ENCODE results near the gene VWC2L. TPM values are rescaled to one million over a fixed set of nuclear protein-coding genes. Genes with fewer than 3 reads are reported as not detected.

Gene VWC2L
- total and polyA plus RNA-seq, 7 experiments from 2014 or later, result not detected

DNA sequence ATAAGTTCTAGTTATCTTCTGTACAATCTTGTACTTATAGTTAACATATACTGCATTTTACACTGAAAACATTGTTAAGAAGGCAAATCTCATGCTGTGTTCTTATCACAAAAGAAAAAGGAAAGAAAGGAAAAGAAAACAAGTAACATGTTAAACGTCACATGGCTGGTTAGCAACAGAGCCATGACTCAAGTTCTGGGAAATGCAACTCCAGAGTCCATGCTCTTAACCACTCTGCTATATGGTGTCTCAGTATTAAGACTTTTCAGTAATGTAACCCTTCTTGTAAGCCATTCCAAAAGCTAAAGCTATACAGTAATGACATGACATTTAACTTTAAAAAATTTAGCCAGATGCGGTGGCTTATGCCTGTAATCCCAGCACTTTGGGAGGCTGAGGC is 217.2 kb downstream of the VWC2L start:
- Histone ChIP-seq H3K36me3 (ENCODE audit: control insufficient read depth in 2 of 3, insufficient read depth in 3 of 3, low read length in 3 of 3) (no peaks in the 10 kb centered on the region), H3K9me3 (ENCODE audit: control insufficient read depth in 2 of 3, low read length in 3 of 3) (no peaks in the 10 kb centered on the region), H3K27me3 (ENCODE audit: control insufficient read depth in 2 of 2, insufficient read depth in 2 of 2, low read length in 2 of 2) (no peaks in the 10 kb centered on the region), H3K4me1 (ENCODE audit: control insufficient read depth in 2 of 2, insufficient read depth in 2 of 2, low read length in 2 of 2) (no peaks in the 10 kb centered on the region), H3K4me3 (ENCODE audit: low read length) (no peak overlapping the region), H3K27ac (ENCODE audit: low read depth, low read length) (no peak overlapping the region)
- Mint-ChIP-seq H3K27me3 (peaks cover 0 to 10% (median 4%) of the 10 kb centered on the region in 5 donors), H3K36me3 (no peaks in the 10 kb centered on the region), H3K4me3 (no peak overlapping the region), H3K9me3 (peaks cover 0 to 5% (median 0%) of the 10 kb centered on the region in 11 donors), H3K4me1 (no peaks in the 10 kb centered on the region), H3K27ac (no peak overlapping the region)
- CTCF ChIA-PET, result no interaction called here
- POLR2A ChIA-PET, result no interaction called here
- intact Hi-C loops (cut with micrococcal nuclease), result no loop called here
- no peak for DNase-seq
- ATAC-seq, result no peak

Data from naive thymus-derived CD4-positive, alpha-beta T cell (primary cell).